ENCODE data around the gene SH3D19. TPM values are rescaled to one million over a fixed set of nuclear protein-coding genes. Genes with fewer than 3 reads are reported as not detected.

The SH3D19 gene
- total RNA-seq, 6 experiments from 2014 or later, result 40.2 to 53.8 (median 46.9) TPM

GRCh38 chr4:151202381-151202780 is 123.0 kb downstream of the SH3D19 start:
- Histone ChIP-seq H3K27me3 (no peaks in the 10 kb centered on the region), H3K4me1 (peaks cover 0 to 12% (median 4%) of the 10 kb centered on the region in 4 donors), H3K4me3 (no peak overlapping the region), H3K9me3 (no peaks in the 10 kb centered on the region), H3K27ac (no peak overlapping the region), H3K36me3 (no peaks in the 10 kb centered on the region)
- intact Hi-C loops (cut with DNase I), result no loop called here
- WGBS (ENCODE audit: insufficient coverage, low coverage, low lambda C conversion rate, missing lambda C conversion rate), result 78% methylated on average over 2 of the region's 2 CpGs
- ATAC-seq, result no peak
- TF ChIP-seq POLR2A (IDR thresholded peaks at IDR 0.05) (no peak), CTCF (IDR thresholded peaks at IDR 0.05) (no peak)
- no peak for DNase-seq

DNA sequence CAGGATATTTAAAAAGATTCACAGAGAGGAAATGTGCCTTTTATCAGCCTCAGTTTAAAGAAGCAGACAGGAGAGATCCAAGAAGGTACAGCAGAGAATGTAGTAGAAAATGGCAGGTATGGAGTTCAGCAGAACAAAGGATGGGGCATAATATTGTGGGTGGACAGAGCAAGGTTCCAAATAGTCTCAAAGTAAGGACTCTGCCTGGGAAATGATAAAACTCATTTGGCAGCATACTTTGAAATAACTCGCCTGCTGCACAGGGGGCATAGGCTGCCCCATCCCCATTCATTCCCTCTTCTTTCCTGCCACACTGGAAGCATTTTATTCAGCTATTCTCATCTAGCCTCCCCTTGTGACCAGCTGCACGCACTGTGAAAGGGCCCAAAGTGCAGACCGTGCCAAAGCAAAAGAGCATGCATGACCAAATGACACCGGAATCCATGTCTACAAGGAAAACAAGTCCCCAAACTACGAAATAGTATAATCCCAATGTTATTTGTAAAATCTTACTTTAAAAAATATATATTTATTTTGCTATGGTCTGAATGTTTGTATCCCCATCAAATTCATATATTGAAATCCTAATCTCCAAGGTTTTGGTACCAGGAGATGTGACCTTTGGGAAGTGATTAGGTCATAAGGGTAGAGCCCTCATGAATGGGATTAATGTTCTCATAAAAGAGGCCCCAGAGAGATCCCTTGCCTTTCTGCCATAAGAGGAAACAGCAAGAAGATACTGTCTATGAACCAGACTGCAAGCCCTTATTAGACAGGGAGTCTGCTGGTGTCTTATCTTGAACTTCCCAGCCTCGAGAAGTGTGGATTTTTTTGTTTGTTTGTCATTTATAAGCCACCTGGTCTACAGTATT is 125.8 kb downstream of the SH3D19 start:
- TF ChIP-seq CTCF (IDR thresholded peaks at IDR 0.05) (no peak), POLR2A (IDR thresholded peaks at IDR 0.05) (no peak)
- DNase-seq (no peak), ATAC-seq (peak in 1 of 4 donors; percentile 25)
- H3K27ac ChIP-seq, result no peak overlapping the region
- H3K4me1 ChIP-seq, result peaks cover 0 to 8% (median 0%) of the 10 kb centered on the region in 4 donors
- intact Hi-C loops (cut with DNase I), result no loop called here
- H3K4me3 ChIP-seq, result no peak overlapping the region
- no peaks in the 10 kb centered on the region for H3K36me3 ChIP-seq
- H3K27me3 ChIP-seq, result no peaks in the 10 kb centered on the region
- H3K9me3 ChIP-seq, result no peaks in the 10 kb centered on the region
- 69% methylated on average over 5 of the region's 6 CpGs for WGBS (ENCODE audit: insufficient coverage, low coverage, low lambda C conversion rate, missing lambda C conversion rate)

DNA sequence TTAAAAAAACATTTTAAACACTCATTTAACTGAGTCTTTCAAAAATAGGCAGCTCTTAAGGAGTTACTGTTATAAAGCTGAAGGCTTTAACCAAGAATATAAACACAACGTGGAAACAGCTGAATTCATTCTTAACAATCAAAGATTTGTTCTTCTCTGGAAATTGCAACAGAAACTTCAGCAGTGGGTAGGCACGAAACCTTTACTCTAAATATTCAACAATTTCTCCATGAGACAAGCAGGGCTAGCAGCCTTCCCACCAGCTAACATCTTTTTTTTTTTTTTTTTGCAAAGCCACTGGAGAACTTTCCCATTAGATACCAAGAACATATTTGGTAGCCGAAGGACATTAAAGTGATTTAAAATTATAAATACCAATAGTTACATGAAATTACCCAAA is 126.7 kb downstream of the SH3D19 start:
- intact Hi-C loops (cut with DNase I), result no loop called here
- WGBS (ENCODE audit: insufficient coverage, low coverage, low lambda C conversion rate, missing lambda C conversion rate), result 61% methylated on average over 3 of the region's 3 CpGs
- Histone ChIP-seq H3K27ac (no peak overlapping the region), H3K27me3 (no peaks in the 10 kb centered on the region), H3K4me1 (peaks cover 0 to 7% (median 0%) of the 10 kb centered on the region in 4 donors), H3K36me3 (no peaks in the 10 kb centered on the region), H3K4me3 (no peak overlapping the region), H3K9me3 (no peaks in the 10 kb centered on the region)
- DNase-seq (no peak), ATAC-seq (no peak)
- TF ChIP-seq POLR2A (IDR thresholded peaks at IDR 0.05) (no peak), CTCF (IDR thresholded peaks at IDR 0.05) (no peak)

GRCh38 chr4:151197247-151197646 is 128.2 kb downstream of the SH3D19 start:
- Histone ChIP-seq H3K9me3 (no peaks in the 10 kb centered on the region), H3K27me3 (no peaks in the 10 kb centered on the region), H3K4me3 (no peak overlapping the region), H3K27ac (no peak overlapping the region), H3K36me3 (no peaks in the 10 kb centered on the region), H3K4me1 (no peaks in the 10 kb centered on the region)
- WGBS (ENCODE audit: insufficient coverage, low coverage, low lambda C conversion rate, missing lambda C conversion rate), result 73% methylated on average over 6 of the region's 6 CpGs
- DNase-seq (no peak), ATAC-seq (no peak)
- TF ChIP-seq CTCF (IDR thresholded peaks at IDR 0.05), result no peak
- TF ChIP-seq POLR2A (IDR thresholded peaks at IDR 0.05), result no peak
- intact Hi-C loops (cut with DNase I), result no loop called here
